Esophagus mucosa (tissue), 1 donor: Measurements from ENCODE around the gene USP21. TPM values are rescaled to one million over a fixed set of nuclear protein-coding genes. Genes with fewer than 3 reads are reported as not detected.
A peak's percentile ranks its signal among the peaks of the same experiment; 100 is the strongest.
"Not testable (repeated sequence)": the region's sequence is repeated elsewhere in the genome, so short reads cannot be mapped to it uniquely, and the experiment has no call there.

ENCODE experiments used
- ATAC-seq: fragments of 200-7000 bp; cut with Tn5 transposase; one replicate; pipeline ENCODE4 v1.9.1; 2020
- total RNA-seq: library from RNA; stranded (reverse); gene quantifications from one replicate; pipeline ENCODE4 v1.2.4, GENCODE V29; 2023
- donor health status: DM: yes; HTN: yes; CAD: no.

USP21 gene
- total RNA-seq: 15.6 TPM

GRCh38 chr1:161159087-161159912 lies at the start of gene USP21:
TSS of gene USP21 (plus strand) at chr1:161159500. CDS start at chr1:161160641, 1,141 bp downstream.
- peak; percentile 90 for ATAC-seq

- no peak for ATAC-seq
Measured at GRCh38 chr1:161111117-161111516, 48.2 kb upstream of the USP21 start.

GRCh38 chr1:161111527-161111926 lies 47.8 kb upstream of the USP21 start:
- no peak for ATAC-seq

GRCh38 chr1:161113915-161114314 lies 45.4 kb upstream of the USP21 start:
- ATAC-seq: no peak

GRCh38 chr1:161114556-161114955 lies 44.7 kb upstream of the USP21 start:
- ATAC-seq: no peak

GRCh38 chr1:161115132-161115711 lies 44.1 kb upstream of the USP21 start:
- peak; percentile 88 for ATAC-seq

- not testable (repeated sequence) for ATAC-seq
Measured at GRCh38 chr1:161115961-161116360, 43.3 kb upstream of the USP21 start.

GRCh38 chr1:161117759-161118581 lies 41.3 kb upstream of the USP21 start, which contains the start of the genes NIT1 and PFDN2:
TSS of gene NIT1 (plus strand) at chr1:161118105. CDS start at chr1:161118177, 72 bp downstream.
TSS of gene PFDN2 (minus strand) at chr1:161118037. CDS start at chr1:161118026, 11 bp downstream.
- peak; percentile 71 for ATAC-seq

GRCh38 chr1:161119092-161119903 lies 40.0 kb upstream of the USP21 start:
- ATAC-seq: peak; percentile 75

- ATAC-seq: no peak
Measured at GRCh38 chr1:161121042-161121650, 38.2 kb upstream of the USP21 start.

- ATAC-seq: no peak
Measured at GRCh38 chr1:161121834-161122233, 37.5 kb upstream of the USP21 start.

- no peak for ATAC-seq
Measured at GRCh38 chr1:161122967-161123366, 36.3 kb upstream of the USP21 start.

GRCh38 chr1:161127649-161128048 lies 31.7 kb upstream of the USP21 start:
- ATAC-seq: no peak

- no peak for ATAC-seq
Measured at GRCh38 chr1:161128591-161129420, 30.5 kb upstream of the USP21 start.

- ATAC-seq: no peak
Measured at GRCh38 chr1:161130266-161130665, 29.0 kb upstream of the USP21 start.

GRCh38 chr1:161131523-161132409 lies 27.5 kb upstream of the USP21 start:
- ATAC-seq: no peak

GRCh38 chr1:161132410-161133219 lies 26.7 kb upstream of the USP21 start, which contains the start of gene DEDD:
TSS of gene DEDD (minus strand) at chr1:161132667. CDS start at chr1:161124462, 8,205 bp downstream.
- ATAC-seq: peak; percentile 95

- ATAC-seq: no peak
Measured at GRCh38 chr1:161133220-161133740, 26.0 kb upstream of the USP21 start.
